Stimulated activated CD4-positive, alpha-beta T cell treated with anti-CD3 and anti-CD28 coated beads, Interleukin-12 subunit alpha, Interleukin-12 subunit beta, amount 100 ng/mL, for 24 hours (primary cell): ENCODE data around the gene CDH20.

ENCODE experiments used
- DNase-seq, 2 experiments: peaks; one replicate each; pipeline ENCODE4 v3.0.0-alpha.2; 2020; ENCODE audit warnings: low read depth in 2 of 2

The CDH20 gene

DNA sequence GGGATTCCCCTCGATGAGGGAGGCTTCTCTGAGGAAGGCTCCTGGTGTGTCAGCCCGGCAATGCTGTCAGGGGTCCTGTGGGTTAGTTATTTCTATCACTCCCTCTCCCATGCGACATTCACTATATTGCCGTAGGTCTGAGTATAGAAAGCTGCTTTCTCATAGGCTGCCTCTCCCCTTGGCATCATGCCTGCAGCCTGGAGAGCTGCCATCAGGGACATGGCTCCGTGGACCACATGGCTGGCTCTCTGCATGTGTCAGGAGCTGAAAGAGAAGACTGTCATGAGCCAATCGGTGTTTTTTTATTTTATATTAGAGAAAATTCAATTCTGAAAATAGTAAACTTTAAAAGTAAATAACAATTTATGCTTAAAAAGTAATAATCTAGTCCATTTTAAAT lies 198.0 kb downstream of the CDH20 start:
- no peak for DNase-seq

DNA sequence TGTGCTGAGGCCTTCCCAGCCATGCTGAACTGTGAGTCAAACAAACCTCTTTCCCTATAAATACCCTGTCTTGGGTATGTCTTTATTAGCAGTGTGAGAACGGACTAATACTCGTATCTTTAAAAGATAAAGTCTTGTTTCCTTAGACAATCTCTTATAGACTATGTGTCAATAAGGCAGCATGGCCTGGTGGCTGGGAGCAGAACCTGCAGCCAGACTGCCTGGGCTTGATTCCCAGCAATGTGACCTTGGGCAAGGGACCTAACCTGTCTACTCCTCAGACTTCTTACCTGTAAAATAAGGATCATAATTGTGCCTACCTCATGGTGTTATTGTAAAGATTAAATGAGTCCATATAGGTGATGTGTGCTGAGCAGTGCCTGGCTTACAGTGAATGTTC lies 198.7 kb downstream of the CDH20 start:
- DNase-seq: no peak

DNA sequence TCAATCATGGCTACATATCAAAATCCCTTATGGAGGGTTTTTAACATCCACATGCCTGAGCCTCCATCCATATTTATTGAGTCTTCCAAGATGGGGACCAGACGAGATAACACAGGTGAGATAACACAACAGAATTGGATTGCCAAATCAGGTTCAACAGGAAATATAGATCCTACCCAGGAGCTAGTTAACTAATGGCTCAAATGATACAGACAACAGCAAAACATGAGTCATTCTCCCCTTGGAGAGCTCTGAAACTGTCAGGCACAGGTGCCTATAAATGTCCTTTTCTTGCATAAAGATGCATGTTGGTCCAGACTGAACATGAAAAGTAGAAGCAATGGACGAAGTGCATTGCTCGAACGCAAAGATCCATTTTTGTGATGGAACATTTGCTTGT lies 202.2 kb downstream of the CDH20 start:
- no peak for DNase-seq

DNA sequence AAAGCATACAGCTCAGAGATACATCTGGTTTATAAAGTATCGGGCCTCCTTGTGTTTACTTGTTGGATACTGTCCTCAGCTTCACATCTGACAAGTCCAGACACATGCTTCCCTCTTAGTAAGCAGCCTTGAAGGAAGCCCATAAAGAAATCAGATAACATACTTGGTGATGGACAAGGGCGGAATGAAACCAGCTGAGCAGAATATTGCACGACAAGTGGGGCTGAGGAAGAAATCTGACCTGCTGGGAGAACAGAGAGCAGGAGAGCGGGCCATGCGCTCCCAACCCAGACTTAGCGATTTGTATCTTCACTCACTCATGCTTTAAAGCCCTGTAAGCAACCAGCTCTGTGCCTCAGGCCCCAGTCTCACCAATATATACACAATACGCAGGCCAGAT lies 208.4 kb downstream of the CDH20 start:
- no peak for DNase-seq

DNA sequence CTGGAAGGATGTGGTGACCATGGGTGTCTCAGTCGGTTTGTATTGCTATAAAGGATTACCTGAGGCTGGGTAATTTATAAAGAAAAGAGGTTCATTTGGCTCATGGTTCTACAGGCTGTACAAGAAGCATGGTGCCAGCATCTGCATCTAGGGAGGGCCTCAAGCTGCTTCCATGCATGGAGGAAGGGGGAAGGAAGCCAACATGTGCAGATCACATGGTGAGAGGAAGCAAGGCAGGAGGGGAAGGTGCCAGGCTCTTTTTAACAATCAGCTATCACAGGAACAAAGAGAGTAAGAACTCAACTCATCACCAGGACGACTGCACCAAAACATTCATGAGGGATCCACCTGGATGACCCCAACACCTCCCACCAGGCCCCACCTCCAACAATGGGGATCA lies 209.4 kb downstream of the CDH20 start:
- no peak for DNase-seq

DNA sequence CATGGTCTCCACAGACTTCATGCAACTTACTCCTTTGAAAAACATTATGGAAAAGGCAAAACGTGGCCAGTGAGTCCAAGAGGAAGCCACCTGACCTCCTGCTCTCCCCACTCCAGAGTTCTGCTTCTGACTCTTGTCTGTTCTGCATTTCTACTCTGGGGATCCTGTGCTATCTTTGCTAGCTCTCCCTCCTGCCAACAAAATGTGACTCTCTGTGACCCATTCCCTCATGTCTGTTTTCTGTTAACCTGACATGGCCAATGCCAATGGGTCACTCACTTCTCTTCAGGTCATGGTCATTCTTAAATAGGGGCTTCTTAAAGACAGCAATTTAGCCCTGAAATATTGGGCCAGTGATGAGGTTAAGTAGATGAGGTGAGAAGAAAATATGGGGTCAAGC lies 210.3 kb downstream of the CDH20 start:
- no peak for DNase-seq

DNA sequence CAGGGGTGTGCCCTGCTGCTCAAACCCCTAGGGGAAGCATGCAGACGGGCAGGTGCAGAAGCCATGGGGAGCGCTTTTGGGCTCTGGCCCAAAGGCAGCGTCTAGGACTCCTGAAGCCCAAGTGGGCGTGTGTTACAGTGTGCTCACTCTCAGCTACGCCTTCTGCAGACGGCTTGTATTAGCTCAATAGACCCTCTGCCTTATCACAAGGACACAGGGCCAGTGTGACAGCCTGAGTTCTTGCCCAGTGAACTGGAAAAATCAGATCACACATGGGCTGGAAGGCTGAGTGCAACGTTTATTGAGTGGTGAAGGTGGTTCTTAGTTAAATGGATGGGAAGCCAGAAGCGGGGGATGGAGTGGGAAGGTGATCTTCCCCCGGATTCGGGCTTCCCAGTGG lies 210.9 kb downstream of the CDH20 start:
- no peak for DNase-seq

DNA sequence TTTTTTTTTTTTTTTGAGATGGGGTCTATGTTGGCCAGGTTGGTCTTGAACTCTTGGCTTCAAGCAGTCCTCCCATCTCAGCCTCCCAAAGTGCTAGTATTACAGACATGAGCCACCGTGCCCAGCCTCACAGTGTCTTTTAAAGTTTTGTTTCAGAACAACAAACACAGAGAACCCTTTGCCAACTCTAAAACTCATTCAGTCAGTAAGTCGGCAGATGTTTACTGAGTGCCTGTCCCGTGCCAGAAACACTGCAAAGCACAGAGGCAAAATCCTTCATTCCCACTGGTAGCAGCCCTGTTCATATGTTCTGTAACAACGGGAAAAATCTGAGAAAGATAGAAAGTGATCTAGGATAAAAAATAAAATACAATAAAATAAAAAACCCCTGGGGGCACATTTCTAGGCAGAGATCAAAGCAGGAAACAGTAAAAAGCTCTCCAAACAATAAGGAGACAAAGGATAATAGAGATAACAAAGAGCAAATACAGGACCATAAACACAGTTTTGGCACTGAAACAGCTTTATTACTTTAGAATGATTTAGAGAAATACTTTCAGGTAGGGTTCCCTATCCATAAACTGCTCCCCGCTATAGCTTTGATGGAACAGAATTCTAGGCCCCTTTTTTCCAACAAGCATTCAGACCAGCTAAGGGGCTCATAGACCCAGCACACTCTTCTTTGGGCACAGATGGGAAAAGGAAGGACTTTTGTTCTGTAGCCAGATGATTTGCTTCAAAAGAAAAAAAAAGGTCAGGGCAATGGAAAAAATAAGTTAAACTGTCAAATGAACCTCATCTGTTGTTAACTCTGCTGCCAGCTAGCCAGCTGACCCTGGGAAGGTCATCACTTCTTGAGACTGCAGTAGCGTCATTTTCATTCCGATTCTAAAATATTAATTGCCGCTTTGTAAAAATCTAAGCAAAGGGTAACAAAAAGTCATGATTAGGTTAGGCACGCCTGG lies 212.3 kb downstream of the CDH20 start:
- no peak for DNase-seq

DNA sequence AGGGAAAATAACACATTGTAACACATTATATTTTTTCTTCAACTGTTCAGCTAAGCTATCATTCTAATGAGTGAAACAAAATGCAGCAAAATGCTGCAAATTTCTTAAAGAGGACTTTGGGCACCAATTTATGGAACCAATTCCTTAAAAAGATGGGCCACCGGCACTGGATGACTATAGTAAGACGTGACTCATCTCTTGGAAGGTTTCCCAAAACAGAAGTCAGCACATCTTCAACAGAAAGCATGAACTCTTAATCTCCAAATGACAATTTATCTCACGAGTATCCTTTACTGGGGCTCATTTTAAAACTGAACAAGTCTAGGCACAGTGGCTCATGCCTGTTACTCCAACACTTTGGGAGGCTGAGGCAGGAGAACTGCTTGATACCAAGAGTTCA lies 213.4 kb downstream of the CDH20 start:
- DNase-seq: no peak

DNA sequence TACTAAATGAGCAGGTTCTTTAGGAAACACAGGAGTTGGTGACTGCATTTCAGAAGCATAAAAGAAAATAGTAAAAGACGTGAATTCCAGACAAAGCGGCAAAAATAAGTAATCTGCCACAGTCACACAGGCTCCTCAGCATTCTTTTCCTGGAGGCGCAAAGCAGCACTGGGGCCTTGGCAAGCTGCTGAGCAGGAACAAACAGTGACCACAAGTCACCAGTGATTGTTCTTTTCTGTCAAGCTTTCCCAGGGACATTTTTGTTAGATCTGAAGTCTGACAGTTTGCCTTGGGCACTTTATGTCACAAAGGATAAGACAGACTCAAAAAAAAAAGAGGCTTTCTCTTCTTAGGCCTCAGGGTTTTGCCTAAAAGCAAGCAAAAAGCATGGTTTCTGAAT lies 216.2 kb downstream of the CDH20 start:
- DNase-seq: no peak

DNA sequence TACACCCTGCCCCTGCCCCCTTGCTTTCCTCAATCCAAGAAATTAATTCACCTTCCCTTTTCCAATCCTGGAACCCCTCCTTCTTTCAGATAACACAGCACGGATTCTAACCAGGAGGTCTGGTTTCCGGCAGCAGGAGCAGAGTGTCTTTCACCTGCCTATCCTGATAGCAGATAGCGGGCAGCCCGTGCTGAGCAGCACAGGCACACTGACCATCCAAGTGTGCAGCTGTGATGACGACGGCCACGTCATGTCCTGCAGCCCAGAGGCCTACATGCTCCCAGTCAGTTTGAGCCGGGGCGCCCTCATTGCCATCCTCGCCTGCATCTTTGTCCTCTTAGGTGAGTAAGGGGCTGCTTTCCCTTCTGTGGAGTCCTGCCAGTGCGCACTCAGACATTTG lies 216.7 kb downstream of the CDH20 start:
- no peak for DNase-seq

DNA sequence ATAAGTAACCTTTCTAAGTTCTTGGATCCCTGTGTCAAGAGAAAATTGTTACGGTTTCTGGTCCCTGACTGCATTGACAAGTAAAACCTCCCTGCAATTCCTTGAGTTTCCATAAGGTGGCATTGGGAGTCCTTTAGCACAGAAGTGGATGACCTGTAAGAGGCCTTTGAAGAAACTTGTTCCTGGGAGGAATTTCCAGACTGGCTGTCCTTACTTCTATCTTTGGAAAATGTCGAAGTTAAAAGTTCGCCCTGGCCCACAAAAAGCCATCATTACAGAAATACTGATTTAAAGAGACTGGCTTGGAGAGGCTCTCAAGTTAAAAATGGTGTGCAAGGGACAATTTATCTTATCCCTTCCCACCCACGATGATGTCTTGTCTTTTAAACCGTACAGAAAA lies 218.4 kb downstream of the CDH20 start:
- DNase-seq: no peak

DNA sequence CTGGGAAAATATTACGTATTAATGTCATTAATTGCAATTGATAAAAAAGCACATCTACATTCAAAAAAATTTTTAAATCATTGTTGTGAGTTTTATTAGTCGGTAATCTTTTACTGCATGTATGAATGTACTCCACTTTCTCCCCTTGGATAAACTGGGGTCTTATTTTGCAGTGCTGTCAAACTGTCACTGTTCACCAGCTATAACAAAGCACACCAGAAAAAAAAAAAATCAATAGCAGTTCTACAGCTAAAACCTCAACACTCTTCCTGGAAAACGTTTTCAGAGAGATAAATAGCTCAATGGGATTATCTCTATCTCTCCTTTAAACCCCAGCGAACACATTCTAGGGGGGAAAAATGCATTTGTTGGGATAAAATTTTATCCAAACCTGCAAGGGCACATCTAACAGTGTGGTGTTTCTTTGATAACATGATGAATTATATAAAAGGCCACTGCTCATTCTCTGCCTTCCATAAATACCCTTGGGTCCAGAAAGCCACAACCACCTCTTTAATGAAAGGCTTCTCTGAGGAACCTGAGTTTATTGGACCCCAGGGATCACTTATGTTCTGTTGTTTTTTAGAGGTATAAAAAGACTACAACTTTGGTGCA lies 219.9 kb downstream of the CDH20 start:
- no peak for DNase-seq

DNA sequence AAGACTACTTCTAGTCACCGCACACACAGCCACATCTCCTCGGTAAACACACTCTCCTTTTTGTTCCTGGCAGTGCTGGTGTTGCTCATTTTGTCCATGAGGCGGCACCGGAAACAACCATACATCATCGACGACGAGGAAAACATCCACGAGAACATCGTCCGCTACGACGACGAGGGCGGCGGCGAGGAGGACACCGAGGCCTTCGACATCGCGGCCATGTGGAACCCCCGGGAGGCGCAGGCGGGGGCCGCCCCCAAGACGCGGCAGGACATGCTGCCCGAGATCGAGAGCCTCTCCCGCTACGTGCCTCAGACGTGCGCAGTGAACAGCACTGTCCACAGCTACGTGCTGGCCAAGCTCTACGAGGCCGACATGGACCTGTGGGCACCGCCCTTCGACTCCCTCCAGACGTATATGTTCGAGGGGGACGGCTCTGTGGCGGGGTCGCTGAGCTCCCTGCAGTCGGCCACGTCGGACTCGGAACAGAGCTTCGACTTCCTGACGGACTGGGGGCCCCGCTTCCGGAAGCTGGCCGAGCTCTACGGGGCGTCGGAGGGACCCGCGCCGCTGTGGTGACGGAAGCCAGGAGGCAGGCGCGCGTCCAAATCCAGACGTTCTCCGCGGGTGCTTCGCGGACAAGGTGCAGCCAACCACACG lies 221.0 kb downstream of the CDH20 start:
- DNase-seq: no peak

DNA sequence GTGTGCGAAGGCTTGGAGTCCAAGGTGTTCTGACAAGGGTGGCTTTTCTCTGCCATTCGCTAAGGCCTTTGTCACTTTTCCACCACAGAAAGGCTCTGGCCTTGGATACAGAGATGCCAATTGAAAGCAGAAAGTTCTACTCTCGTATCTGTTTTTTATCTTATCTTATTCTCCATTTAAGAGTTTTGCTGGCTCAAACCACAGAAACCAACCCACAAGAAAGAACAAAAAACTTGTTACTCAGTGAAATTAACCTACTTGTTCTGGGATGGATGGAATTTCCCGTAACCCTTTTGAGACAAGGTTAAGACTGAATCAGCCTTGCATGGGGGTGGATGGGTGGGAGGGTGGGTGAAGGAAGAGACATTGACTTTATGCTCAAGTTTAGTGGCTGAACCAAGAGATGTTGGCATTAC lies 221.7 kb downstream of the CDH20 start:
- DNase-seq: no peak

DNA sequence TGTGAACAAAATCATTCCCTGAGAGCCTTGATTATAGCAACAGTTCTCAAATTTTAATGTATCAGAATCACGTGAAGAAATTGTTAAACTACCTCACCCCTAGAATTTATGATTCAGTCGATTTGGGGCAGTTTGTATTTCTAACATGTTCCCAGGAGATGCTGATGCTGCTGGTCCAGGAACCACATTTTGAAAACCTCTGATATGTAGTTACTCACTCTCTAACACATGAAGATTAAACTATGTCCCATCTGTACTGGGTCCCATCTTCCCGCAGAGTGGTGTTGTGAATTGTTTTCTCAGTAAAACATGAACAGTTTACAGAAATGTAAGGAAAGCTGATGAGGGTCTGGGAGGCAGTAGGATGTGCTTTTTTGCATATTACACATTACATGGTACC lies 223.1 kb downstream of the CDH20 start:
- no peak for DNase-seq

DNA sequence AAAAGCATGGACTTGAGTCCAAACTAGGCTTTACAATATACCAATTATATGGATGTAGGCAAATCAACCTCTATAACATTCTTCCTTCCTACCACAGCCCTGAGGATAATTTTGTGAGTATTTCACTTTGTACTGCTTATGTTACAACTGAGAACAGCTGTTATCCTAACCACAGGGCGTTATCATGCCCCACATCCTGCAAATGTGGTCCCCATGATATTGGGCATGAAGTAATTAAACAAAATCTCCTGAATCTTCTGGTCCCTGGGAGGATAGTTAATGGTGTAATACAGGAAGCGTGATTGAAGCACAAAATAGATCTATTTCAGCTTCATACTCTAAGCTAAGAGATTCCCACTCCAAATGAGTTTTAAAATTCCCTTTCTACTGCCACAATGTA lies 223.6 kb downstream of the CDH20 start:
- no peak for DNase-seq

DNA sequence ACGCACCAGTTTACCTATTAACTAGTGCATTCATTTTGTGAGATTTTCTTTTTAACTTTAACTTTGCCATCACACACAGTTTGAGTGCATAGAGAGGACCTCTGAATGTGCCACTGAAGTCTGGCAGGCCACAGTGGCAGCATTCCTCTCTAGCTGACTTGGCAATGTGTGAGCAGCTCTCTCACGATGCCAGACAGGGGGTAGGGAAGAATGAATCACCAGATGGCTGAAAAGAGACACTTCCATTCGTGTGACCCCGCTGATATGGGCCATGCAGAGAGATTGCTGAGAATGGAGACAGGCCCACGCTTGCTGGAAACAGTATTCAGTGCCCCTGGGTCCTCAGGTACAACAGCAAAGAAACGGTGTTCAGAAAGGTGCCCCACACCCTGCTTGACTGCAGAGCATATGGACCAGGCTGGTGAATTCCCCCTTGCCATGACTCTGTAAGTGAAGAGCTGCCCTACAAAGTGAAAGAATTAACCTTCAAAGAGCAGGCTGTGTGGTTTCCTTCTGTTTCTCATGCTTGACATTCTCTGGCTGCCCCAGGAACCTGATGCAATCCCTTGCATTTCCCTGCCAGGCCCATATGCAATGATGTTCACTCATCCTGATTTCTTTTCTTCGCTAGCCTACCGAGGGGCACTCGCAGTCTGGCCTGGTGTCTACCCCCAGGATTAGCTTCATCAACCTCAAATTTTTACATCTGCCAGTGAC lies 236.1 kb downstream of the CDH20 start:
- DNase-seq: no peak

DNA sequence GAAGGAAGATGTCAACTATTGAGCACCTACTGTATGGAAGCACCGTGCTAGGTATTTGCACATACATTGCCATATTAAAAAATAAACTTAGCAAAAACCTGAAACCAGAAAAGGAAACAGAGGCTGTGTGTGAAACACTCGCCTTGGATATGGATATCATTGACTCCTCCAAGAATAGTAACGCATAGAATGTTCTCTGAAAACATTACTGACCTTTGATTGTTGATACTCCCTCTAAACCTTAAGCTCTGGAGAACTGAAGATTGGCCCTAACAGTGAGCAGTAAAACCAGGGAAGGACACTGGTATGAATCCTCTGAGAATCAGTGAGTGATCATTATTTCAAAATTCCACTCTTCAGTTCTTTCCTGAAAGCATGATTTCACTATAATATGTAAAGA lies 236.8 kb downstream of the CDH20 start:
- DNase-seq: no peak

DNA sequence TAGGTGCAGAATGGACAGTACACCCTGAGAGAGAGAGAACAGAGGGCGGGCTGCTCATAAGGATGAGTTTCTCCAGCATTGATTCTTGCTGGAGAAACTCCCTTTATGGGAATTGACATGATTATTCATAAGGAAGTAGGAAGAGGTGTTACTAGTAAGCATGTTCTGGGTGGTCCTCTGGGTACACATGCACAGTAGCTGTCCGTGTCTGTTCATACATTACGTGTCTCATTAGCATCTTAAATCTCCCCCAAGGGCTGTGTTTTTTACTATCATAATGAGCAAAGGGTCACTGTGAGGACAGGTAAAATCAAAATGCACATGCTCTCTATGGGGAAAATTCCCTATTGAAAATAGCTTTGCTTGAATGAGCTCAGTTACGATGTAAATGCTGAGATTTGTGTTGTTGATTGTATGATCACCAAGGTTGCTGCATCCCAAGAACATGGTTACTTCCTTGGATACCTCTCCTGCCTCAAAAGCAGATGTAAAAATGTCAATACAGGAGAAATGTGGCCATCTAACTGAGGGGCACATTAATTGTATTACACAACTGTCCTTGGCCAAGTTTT lies 238.9 kb downstream of the CDH20 start:
- no peak for DNase-seq

DNA sequence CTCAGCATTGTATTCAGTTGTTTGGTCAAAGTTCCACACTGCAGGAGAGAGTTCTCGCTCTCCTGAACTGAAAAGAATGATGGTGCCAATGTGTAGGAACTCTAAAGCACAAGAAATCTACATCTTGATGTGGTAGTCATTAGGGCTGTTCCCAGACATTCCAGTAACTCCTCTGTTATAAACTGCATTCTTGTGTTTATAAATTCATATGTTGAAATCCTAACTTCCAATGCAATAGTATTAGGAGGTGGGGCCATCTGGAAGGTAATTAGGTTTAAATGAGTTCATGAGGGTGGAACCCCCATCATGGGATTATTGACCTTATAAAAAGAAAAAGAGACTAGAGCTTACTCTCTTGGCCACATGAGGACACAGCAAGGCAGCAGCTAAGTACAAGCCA lies 239.6 kb downstream of the CDH20 start:
- DNase-seq: no peak

DNA sequence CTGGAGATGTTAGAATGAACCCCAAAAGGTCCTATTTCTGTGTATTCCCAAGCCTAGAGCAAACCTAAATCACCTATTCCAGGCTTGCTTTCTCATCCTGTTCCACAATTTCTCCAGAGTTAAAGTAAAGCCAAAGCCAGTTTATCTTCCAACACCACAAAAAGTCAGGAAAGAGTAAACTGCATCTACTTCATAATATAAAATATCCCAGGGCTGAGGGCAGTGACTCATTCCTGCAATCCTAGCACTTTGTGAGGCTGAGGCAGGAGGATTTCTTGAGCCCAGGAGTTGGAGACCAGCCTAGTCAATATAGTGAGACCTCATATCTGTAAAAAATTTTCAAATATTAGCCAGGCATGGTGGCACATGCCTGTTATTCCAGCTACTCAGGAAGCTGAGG lies 241.4 kb downstream of the CDH20 start:
- DNase-seq: no peak
